SK-N-SH treated with all-trans-retinoic acid at 6 μM for 48 hours (cell line): Measurements from ENCODE around the gene ROBO1.

Experiments
- BACH2 ChIP-seq: fragments of 250-450 bp; sonication (Bioruptor Pico); IDR thresholded peaks from 2 replicates; pipeline ENCODE4 v1.9.0; 2021; ENCODE audit warnings: mild to moderate bottlenecking, borderline replicate concordance
- CREB5 ChIP-seq: fragments of 250-450 bp; sonication (Bioruptor Pico); IDR thresholded peaks from 2 replicates; pipeline ENCODE4 v1.5.1; 2020; ENCODE audit warnings: low read depth, mild to moderate bottlenecking, moderate library complexity
- CSRNP3 ChIP-seq: fragments of 250-450 bp; sonication (Bioruptor Pico); IDR thresholded peaks from 2 replicates; pipeline ENCODE4 v1.5.1; 2021; ENCODE audit warnings: mild to moderate bottlenecking, moderate library complexity
- PATZ1 ChIP-seq: fragments of 250-450 bp; sonication (Bioruptor Pico); IDR thresholded peaks from 2 replicates; pipeline ENCODE4 v1.8.0; 2020; ENCODE audit warnings: mild to moderate bottlenecking, moderate library complexity, borderline replicate concordance
- TCF4 ChIP-seq: fragments of 250-450 bp; sonication (Bioruptor Pico); IDR thresholded peaks from 2 replicates; pipeline ENCODE4 v1.8.0; 2021; ENCODE audit warnings: mild to moderate bottlenecking, moderate library complexity, borderline replicate concordance
- TOX ChIP-seq: fragments of 250-450 bp; sonication (Bioruptor Pico); IDR thresholded peaks from 2 replicates; pipeline ENCODE4 v1.8.0; 2021; ENCODE audit warnings: mild to moderate bottlenecking, moderate library complexity, borderline replicate concordance
- TSHZ2 ChIP-seq: fragments of 250-450 bp; sonication (Bioruptor Pico); IDR thresholded peaks from 2 replicates; pipeline ENCODE4 v1.5.0; 2020; ENCODE audit warnings: mild to moderate bottlenecking, moderate library complexity
- ZC3H10 ChIP-seq: fragments of 250-450 bp; sonication (Bioruptor Pico); IDR thresholded peaks from 2 replicates; pipeline ENCODE4 v1.5.1; 2021; ENCODE audit warnings: mild to moderate bottlenecking, moderate library complexity
- ZFP3 ChIP-seq: fragments of 250-450 bp; sonication (Bioruptor Pico); IDR thresholded peaks from 2 replicates; pipeline ENCODE4 v1.5.0; 2020; ENCODE audit warnings: mild to moderate bottlenecking, moderate library complexity
- ZFP30 ChIP-seq: fragments of 450-650 bp; formaldehyde crosslinking; IDR thresholded peaks from 2 replicates; pipeline ENCODE4 v1.5.0; 2022; ENCODE audit warnings: mild to moderate bottlenecking, moderate library complexity
- ZNF70 ChIP-seq: fragments of 450-650 bp; formaldehyde crosslinking; IDR thresholded peaks from 2 replicates; pipeline ENCODE4 v1.5.0; 2020; ENCODE audit warnings: mild to moderate bottlenecking, moderate library complexity

- TF ChIP-seq BACH2 (CRISPR knock-in tag): no peak
- no peak for TF ChIP-seq ZFP30 (CRISPR knock-in tag)
- TF ChIP-seq CREB5 (CRISPR knock-in tag): no peak
- TF ChIP-seq ZFP3 (CRISPR knock-in tag): no peak
- no peak for TF ChIP-seq ZC3H10 (CRISPR knock-in tag)
- no peak for TF ChIP-seq TOX (CRISPR knock-in tag)
- no peak for TF ChIP-seq ZNF70 (CRISPR knock-in tag)
- no peak for TF ChIP-seq TSHZ2 (CRISPR knock-in tag)
- no peak for TF ChIP-seq PATZ1
- TF ChIP-seq CSRNP3: no peak
- no peak for TF ChIP-seq TCF4 (CRISPR knock-in tag)
Measured at GRCh38 chr3:79032686-79033318, 735.0 kb downstream of the ROBO1 start.
